ENCODE measurements around the gene PRIMA1. TPM values are rescaled to one million over a fixed set of nuclear protein-coding genes. Genes with fewer than 3 reads are reported as not detected.

PRIMA1 gene
- total and polyA plus RNA-seq, 10 of the 15 experiments (the other 5 are each of a cell fraction or from before 2014, with no cell fraction given) = not detected

DNA sequence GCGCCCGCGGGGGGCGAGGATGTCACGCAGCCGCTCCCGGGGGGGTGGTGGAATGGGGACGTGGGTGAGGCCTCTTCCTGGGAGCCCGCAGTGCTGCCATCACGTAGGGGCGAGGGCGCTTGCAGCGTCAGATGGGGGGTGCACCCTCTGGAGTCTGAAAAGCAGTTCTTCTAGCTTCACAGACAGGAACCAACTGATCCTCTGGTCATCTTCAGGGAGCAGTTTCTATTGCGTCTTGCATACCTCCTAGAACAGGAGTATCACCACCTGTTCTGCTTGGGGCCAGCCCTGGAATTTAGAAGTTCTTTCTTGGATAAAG lies 36.9 kb upstream of the PRIMA1 start:
- no peaks in the 10 kb centered on the region for H3K9me3 ChIP-seq (replicated peaks; ENCODE audit: control insufficient read depth, insufficient read depth, low read length)
- no peak overlapping the region for H3K27ac ChIP-seq (ENCODE audit: control insufficient read depth, insufficient read depth)
- H3K79me2 ChIP-seq (ENCODE audit: control insufficient read depth, insufficient read depth, low read length) = no peaks in the 10 kb centered on the region
- ChIA-PET SMC1A (ENCODE audit: uncharacterized antibody, unreplicated experiment) (no interaction called here), CTCF (no interaction called here), POLR2A (no interaction called here), RAD21 (ENCODE audit: unreplicated experiment) (no interaction called here)
- H3K27me3 ChIP-seq (replicated peaks in 1 of 2; ENCODE audit: control insufficient read depth in 2 of 2, insufficient read depth in 2 of 2, low read length in 1 of 2) = peaks cover 0 to 1% of the 10 kb centered on the region in 2 experiments; a peak in 2 of 4 replicates
- 22% methylated on average over 8 of the region's 14 CpGs for WGBS (ENCODE audit: insufficient coverage, insufficient replicate concordance, low lambda C conversion rate, missing lambda C conversion rate)
- no peaks in the 10 kb centered on the region for H3K4me1 ChIP-seq (ENCODE audit: control insufficient read depth, insufficient read depth, low read length)
- no peaks in the 10 kb centered on the region for H3K36me3 ChIP-seq (ENCODE audit: control insufficient read depth in 2 of 2, insufficient read depth in 2 of 2, low read length in 1 of 2)
- no peak overlapping the region for H2AFZ ChIP-seq (ENCODE audit: control insufficient read depth, low read depth, low read length)
- intact Hi-C loops (cut with micrococcal nuclease; ENCODE audit: unreplicated experiment) = no loop called here
- no peak for DNase-seq (ENCODE audit: low read depth, low spot score)
- in situ Hi-C loops (cut with MboI) = no loop called here
- no peaks in the 10 kb centered on the region for H4K20me1 ChIP-seq (ENCODE audit: control insufficient read depth, insufficient read depth)
- no peak overlapping the region for H3K4me2 ChIP-seq (ENCODE audit: control insufficient read depth, insufficient read depth)
- FAIRE-seq = no peak
- ATAC-seq = no peak
- no peak overlapping the region for H3K4me3 ChIP-seq
- BruUV-seq (replicated peaks) = no TSS peak
- no peak overlapping the region for H3K9ac ChIP-seq (ENCODE audit: control insufficient read depth, insufficient read depth, low read length)
- no peak for TF ChIP-seq CEBPB (IDR thresholded peaks at IDR 0.05; ENCODE audit: borderline replicate concordance in 1 of 2, low read depth in 2 of 2, low read length in 2 of 2)
- TF ChIP-seq IKZF1 (conservative IDR thresholded peaks at IDR 0.05) = no peak
- TF ChIP-seq NFIC (IDR thresholded peaks at IDR 0.05; ENCODE audit: low read depth, low read length) = no peak
- TF ChIP-seq IRF3 (IDR thresholded peaks at IDR 0.05) = no peak
- TF ChIP-seq PRDM15 (CRISPR knock-in tag; IDR thresholded peaks at IDR 0.05) = no peak
- TF ChIP-seq, protein P1, sequence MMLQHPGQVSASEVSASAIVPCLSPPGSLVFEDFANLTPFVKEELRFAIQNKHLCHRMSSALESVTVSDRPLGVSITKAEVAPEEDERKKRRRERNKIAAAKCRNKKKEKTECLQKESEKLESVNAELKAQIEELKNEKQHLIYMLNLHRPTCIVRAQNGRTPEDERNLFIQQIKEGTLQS (IDR thresholded peaks at IDR 0.05; ENCODE audit: borderline replicate concordance, extremely low read depth, low read depth, low read length) = no peak
- no peak for TF ChIP-seq KDM1A (IDR thresholded peaks at IDR 0.05; ENCODE audit: borderline replicate concordance)
- TF ChIP-seq TAF1 (IDR thresholded peaks at IDR 0.05; ENCODE audit: borderline replicate concordance, low read depth, low read length) = no peak
- no peak for TF ChIP-seq MTA3 (IDR thresholded peaks at IDR 0.05; ENCODE audit: borderline replicate concordance, low read length)
- TF ChIP-seq, protein P2, sequence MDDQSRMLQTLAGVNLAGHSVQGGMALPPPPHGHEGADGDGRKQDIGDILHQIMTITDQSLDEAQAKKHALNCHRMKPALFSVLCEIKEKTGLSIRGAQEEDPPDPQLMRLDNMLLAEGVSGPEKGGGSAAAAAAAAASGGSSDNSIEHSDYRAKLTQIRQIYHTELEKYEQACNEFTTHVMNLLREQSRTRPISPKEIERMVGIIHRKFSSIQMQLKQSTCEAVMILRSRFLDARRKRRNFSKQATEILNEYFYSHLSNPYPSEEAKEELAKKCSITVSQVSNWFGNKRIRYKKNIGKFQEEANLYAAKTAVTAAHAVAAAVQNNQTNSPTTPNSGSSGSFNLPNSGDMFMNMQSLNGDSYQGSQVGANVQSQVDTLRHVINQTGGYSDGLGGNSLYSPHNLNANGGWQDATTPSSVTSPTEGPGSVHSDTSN (IDR thresholded peaks at IDR 0.05; ENCODE audit: insufficient replicate concordance, low read depth, low read length) = no peak
- no peak for TF ChIP-seq ZNF384 (IDR thresholded peaks at IDR 0.05; ENCODE audit: borderline replicate concordance, low read depth, low read length)
- TF ChIP-seq, protein P3, sequence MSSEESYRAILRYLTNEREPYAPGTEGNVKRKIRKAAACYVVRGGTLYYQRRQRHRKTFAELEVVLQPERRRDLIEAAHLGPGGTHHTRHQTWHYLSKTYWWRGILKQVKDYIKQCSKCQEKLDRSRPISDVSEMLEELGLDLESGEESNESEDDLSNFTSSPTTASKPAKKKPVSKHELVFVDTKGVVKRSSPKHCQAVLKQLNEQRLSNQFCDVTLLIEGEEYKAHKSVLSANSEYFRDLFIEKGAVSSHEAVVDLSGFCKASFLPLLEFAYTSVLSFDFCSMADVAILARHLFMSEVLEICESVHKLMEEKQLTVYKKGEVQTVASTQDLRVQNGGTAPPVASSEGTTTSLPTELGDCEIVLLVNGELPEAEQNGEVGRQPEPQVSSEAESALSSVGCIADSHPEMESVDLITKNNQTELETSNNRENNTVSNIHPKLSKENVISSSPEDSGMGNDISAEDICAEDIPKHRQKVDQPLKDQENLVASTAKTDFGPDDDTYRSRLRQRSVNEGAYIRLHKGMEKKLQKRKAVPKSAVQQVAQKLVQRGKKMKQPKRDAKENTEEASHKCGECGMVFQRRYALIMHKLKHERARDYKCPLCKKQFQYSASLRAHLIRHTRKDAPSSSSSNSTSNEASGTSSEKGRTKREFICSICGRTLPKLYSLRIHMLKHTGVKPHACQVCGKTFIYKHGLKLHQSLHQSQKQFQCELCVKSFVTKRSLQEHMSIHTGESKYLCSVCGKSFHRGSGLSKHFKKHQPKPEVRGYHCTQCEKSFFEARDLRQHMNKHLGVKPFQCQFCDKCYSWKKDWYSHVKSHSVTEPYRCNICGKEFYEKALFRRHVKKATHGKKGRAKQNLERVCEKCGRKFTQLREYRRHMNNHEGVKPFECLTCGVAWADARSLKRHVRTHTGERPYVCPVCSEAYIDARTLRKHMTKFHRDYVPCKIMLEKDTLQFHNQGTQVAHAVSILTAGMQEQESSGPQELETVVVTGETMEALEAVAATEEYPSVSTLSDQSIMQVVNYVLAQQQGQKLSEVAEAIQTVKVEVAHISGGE (CRISPR knock-in tag; IDR thresholded peaks at IDR 0.05) = no peak
- TF ChIP-seq ZNF274 (IDR thresholded peaks at IDR 0.05; ENCODE audit: insufficient read depth, insufficient read length) = no peak
- TF ChIP-seq FOXM1 (IDR thresholded peaks at IDR 0.05; ENCODE audit: low read depth, low read length) = no peak
- no peak for TF ChIP-seq ETV6 (conservative IDR thresholded peaks at IDR 0.05 in 1 of 2, IDR thresholded peaks at IDR 0.05 in 1 of 2; ENCODE audit: borderline replicate concordance in 1 of 2, low read depth in 1 of 2)

All from GM12878 (cell line).